ENCODE results near the gene PCSK1.
"Not testable (repeated sequence)": the region's sequence is repeated elsewhere in the genome, so short reads cannot be mapped to it uniquely, and the experiment has no call there.

The PCSK1 gene

DNA sequence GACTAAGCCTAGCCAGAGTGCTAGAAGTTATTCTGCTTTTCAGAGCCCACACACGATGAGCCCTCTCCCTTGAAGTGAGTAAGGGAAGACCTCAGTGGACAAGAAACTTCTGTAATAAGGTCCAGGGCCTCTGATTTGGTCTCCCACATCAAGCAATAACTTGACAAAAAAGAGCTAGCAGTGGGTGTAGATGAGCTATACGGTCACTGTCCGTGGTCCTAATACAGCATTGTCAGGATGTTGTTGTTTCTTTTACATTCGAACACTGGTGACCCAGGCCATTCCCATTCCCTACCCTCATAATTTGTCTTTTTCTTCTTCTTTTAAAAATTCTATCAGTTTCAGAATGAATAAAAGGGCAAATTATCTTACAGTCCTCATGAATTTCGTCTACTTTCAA lies 5.2 kb downstream of the PCSK1 start:
- no peak for DNase-seq (ENCODE audit: low read depth in 4 of 4, low spot score in 1 of 4)

DNA sequence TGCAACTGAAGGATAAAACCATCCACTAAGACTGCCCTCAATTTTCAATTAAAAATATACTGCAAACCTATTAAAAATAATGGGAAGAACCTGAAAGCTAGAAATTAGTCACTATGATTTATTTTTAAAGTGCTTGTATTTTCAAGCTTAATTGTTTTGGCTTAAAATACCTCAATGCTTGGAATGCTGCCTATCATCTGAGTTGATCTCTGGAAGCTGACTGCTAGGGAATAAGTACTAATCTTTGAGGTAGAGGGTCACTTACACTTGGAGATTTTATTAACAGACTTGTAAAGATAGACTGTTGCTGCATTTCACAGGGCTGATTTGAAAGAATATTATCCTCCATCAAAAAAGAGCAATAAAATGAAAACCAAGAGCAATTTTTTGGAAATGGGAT lies 6.2 kb downstream of the PCSK1 start:
- no peak for DNase-seq (ENCODE audit: low read depth in 4 of 4, low spot score in 1 of 4)

DNA sequence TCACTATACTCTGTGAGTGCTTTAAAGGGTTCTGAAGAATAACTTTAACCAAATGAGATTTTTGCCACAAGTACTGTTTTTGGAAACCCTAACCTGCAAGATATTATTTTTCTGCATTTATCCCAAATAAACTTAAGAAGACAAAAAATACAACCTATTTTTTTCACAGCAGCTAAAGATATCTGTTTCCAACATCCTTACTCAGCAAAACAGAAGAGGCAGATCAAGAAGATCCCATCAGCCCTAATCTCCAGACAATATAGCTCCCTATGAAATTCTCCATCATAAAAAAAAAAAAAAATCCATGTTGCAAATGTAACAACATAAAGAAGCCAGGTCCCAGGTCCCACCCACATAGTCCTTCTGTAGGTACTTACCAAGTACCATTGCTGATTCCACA lies 7.6 kb downstream of the PCSK1 start:
- no peak for DNase-seq (ENCODE audit: low read depth in 4 of 4, low spot score in 1 of 4)

DNA sequence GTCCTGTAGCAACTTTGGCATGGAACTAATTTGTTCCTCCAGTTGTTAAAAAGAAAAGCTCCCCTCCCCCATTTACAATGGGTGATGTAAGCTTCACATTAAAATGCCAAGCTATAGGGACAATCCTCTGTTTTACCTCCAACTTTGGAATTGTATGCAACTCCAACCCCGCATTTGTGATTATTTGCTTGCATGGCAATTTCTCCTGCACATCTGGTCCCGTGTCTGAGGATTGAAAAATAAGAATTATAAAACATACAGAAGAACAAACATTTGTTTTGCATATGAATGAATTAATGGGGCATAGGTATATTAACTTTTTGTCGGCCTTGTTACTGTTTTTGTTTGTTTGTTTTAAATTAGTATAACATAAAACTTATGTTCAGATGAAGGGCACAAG lies 17.2 kb downstream of the PCSK1 start:
- no peak for DNase-seq (ENCODE audit: low read depth in 4 of 4, low spot score in 1 of 4)

DNA sequence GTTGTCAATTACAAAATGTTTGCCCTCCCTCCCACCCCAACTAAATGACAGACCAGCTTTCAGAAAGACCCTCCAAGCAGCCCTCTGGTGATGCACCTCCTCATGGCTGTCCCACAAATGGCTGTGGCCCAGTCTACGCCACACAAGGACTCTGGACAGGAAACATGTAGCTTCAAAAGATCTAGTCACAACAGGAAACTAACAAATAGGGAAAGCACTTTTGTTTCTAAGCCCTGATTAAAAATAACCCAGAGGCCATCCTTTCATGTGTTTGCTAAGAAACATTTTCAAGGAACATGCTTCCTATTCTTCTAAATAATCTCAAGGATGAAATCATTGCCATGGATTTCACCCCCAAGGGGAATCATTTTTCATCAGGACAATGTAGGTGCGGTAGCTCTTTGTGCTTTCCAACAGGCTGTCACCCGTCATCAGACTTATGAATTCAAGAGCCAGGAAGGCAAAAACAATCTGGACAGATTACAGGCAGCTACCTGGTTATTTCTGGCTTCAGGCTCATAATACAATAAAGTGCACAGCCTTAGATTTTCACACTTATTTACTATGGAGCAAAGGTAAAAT lies 20.1 kb downstream of the PCSK1 start:
- DNase-seq (ENCODE audit: low read depth in 4 of 4, low spot score in 1 of 4): no peak

DNA sequence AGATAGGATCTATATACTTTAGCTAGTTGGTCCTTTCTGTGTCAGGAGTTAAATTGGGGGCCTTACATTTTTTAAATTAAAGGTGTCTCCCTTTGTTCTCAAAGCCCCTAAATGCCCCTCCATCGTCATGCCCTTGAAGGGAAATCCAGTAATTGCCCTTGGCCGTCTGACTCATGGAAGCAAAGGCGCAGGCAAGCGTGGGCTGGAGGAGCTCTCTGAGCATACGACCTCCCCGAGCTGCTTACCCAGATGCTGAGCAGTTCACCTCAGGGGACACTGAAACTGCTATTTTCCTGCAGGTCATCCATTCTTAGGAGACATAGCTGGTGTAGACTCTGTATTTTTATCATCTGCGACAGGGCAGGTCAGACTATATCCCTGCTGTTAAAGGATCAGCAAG lies 23.0 kb downstream of the PCSK1 start:
- DNase-seq (ENCODE audit: low read depth in 4 of 4, low spot score in 1 of 4): no peak

DNA sequence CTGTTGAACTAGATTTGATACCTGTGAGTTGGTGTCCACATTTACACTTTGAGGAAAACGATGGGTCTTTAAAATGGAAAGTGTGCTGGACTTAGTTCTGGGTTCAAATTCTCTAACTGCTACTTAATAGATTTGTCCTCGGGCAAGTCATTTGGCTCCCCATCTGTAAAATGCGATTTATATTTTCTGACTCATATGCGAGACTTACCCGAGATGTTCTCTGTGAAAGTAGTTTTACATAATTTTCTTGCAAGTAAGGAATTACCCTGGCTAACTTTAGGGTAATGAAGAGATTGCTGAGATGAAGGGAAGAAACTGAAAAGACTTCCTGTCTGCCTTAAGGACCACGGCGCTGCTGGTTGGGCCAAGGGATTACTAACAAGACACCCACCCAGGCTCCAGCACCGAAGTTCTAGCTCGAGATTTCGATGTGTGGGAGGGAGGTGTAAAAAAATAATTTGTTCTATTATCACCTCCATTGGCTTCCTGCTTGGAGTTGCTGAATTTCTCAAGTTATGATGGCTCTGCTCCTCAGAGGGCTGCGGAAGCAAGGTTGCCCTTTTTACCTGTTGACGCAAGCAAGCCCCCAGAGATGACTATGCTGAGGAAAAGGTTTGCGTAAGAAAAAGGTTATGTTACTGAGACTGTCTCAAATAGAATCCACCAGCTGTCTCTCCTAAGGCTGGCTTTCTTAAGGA lies 24.1 kb downstream of the PCSK1 start:
- no peak for DNase-seq (ENCODE audit: low read depth in 4 of 4, low spot score in 1 of 4)

DNA sequence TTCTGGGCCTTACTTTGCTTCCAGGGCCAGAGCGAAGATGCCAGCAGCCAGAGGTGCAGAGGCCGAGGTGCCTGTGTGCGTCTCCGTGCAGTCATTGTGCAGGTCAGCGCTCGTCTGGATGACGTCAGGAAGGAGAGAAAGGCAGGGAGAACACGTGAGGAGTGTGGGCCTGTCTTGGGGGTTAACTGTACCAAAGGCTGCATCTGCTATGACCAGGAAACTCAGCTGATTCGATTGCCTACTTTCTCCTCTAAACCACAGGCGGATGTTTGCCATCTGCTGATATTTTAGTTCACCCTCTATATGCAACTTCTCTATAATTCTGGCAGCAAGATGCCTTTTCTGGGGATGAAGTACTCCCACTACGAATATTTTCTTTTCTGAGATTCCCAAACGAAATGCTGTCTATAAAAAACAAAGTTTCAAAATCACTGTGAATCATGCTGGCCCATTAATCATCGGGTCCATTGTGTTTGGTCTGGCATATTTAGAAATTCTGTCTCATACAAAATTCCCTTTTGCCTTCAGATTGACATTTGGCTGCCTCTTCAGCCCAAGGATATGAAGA lies 24.8 kb downstream of the PCSK1 start:
- no peak for DNase-seq (ENCODE audit: low read depth in 4 of 4, low spot score in 1 of 4)

DNA sequence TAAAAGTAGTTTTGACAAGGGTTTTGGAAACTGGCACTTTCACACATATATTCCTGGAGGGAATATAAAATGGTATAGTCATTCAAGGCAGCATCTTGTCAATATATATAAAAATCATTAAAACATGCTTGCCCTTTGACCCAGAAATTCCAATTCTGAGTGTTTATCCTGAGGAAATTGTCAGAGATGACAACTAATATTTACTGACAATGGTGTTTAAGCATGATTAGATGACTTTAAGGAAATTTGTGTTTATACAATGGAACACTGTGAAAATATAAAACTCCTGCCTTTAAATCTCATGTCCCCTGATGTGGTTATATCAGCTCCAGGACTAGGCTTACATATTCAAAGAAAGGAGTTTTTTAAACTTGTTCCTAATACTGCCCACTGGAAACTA lies 25.6 kb downstream of the PCSK1 start:
- no peak for DNase-seq (ENCODE audit: low read depth in 4 of 4, low spot score in 1 of 4)

DNA sequence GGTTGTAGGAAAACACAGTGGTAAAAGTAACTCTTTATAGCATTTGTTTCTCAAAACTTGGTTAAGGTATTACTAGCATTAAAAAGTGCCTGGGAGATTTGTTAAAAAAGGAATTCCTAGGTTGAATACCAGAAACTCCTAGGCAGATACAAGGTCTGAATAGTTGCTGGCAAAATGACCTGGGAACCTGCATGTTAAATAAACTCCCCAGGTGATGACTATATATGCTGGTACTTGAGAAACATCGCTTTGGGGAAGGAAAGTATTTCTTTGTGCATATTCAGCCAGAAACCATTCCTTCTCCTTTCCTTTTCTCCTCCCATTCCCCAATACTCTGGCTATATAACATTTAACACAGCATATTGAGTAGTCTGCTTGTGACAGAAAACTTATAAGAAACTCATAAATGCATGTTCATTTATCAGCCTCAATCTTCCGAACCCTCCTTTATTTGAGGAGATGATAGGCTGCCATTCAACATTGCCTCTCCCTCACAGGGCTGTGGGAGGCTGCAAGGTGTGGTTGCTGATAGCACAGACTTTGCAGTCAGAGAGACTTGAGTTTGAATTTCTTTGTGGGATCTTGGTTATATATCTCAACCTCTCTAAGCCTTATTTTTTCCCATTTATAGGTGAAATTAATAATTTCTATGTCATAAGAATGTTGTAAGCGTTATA lies 28.7 kb downstream of the PCSK1 start:
- no peak for DNase-seq (ENCODE audit: low read depth in 4 of 4, low spot score in 1 of 4)

DNA sequence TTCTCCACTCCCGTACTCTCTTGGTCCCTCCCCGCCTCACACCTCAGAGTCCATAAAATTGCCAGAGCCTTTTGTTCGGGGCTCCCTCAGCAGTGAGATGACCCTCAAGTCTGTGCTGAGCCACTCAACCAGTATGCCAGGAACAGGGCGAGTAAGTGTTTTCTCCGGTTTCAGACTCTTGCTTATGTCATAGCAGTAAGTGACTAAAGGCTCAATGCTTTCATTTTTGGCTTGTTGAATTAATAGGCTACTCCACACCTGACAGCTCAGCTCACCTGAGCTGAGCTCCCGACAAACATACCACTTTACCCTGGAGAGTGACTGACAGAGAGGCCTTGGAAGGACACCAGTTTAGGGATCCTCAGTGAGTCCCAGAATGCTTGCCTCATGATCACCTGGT lies 30.5 kb downstream of the PCSK1 start:
- DNase-seq (ENCODE audit: low read depth in 4 of 4, low spot score in 1 of 4): no peak

DNA sequence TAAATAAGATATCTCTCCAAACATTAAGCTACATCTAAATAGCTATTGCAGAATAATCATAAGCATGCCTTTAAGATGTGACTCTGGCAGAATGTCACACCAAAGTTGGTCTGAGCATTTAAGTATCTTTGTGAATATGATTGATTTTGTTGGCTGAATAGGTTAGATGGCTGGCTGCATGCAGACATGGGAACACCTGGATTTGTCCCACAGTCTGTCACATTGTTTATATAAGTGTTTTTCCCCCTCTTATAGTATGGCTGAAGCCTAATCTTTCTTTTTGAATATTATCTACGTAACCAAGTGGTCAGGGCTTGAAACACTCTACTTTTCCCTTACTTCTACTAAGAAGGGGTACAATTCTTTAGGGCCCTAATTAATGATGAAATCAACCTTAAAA lies 36.2 kb downstream of the PCSK1 start:
- DNase-seq (ENCODE audit: low read depth in 4 of 4, low spot score in 1 of 4): no peak

DNA sequence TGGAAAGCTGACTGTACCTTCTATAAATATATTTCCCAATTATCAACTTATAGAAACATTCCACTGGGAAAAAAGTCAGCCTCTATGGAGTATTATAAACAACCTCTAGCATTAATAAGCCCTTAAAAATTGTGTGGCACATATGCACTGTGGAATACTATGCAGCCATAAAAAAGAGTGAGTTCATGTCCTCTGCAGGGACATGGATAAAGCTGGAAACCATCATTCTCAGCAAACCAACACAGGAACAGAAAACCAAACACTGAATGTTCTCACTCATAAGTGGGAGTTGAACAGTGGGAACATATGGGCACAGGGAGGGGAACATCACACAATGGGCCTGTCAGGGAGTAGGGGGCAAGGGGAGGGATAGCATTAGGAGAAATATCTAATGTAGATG lies 37.8 kb downstream of the PCSK1 start:
- not testable (repeated sequence) for DNase-seq (ENCODE audit: low read depth in 4 of 4, low spot score in 1 of 4)

DNA sequence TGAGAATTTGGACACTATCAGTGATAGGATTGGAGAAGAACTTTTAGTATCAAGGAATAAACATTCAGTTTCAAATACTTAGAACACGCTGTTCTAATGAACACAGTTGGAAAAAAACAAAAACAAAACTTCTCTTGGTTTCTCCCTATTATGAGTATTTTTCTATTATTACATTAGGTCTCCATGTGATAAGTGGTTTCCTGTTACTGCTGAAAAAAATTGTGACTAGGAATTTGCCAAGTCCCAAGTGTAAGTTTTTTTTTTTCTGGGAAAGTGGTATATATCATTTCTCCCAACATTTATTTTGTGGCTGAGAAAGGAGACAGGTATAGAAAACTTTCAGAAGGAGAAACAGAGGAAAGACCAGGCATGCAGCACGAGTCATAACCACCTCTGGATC lies 41.1 kb downstream of the PCSK1 start:
- no peak for DNase-seq (ENCODE audit: low read depth in 4 of 4, low spot score in 1 of 4)

DNA sequence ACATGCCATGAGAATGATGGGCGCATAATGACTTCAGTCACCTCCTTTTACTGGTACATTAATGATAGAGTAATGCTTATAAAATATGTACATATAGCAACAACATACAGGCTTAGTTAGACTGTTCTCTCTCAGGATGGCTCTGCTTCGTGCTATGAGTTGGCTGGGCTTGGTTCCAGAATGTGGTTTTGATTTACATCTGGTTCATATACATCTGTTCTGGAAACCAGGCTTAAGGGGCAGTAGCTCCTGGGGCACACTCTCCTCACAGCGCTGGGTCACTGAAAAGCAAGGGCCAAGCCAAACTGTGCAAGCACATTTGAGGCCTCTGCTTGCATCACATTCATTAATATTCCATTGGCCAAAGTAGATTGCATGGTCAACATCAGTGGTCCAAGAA lies 44.9 kb downstream of the PCSK1 start:
- no peak for DNase-seq (ENCODE audit: low read depth in 4 of 4, low spot score in 1 of 4)

DNA sequence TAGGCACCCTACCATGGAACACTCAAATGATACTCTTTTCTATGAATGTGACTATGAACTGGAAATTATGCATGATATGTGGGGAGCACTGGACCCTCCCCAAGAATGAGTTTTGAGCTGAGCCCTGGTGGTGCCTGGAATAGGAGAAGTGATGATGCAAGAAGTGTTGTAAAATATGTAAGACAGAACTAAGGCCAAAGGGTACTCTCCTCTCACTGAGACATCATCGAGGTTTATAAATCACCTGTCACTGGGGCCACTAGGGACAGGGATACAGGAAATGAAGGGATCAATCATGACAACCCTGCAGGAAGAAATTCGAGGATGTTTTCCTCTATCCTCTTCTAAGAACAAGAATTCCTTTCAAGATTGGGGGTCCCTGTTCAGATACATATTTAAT lies 45.4 kb downstream of the PCSK1 start:
- no peak for DNase-seq (ENCODE audit: low read depth in 4 of 4, low spot score in 1 of 4)

DNA sequence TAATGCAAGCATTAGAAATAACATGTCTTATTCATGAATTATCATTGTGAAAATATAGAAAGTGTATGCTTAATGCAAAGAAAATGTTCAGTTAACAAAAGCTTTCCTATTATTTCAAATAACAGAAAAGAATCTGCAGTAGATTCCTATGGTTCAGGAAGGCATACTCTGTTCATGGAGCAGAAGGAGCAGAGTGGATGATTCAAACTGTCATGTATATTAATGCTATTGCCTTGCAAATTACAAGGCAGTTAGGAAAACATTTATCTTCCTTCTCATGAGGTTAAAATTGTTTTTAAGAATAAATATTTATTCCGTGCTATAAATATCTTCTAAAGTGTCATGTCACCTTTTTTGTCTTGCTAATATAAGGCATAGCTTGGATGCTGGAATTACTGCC lies 47.5 kb downstream of the PCSK1 start:
- no peak for DNase-seq (ENCODE audit: low read depth in 4 of 4, low spot score in 1 of 4)

DNA sequence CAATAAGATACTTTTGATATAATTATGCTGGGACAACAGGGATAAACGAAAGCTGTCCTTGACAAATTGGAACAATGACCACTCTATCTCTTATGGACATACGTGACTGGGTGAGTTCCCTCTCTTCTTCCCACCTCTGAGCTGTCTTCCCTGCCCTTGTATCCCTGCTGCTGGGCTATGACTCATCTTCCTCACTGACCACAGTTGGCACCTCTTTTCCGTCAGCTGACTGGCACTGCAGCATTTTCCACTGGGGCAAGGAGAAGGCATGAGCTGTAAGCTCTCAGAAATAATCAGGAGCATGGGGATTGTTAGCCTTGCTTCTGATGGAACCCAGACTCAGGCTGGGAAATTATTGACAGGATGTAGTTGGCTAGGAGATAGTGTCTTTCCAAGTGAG lies 48.7 kb downstream of the PCSK1 start:
- no peak for DNase-seq (ENCODE audit: low read depth in 4 of 4, low spot score in 1 of 4)

DNA sequence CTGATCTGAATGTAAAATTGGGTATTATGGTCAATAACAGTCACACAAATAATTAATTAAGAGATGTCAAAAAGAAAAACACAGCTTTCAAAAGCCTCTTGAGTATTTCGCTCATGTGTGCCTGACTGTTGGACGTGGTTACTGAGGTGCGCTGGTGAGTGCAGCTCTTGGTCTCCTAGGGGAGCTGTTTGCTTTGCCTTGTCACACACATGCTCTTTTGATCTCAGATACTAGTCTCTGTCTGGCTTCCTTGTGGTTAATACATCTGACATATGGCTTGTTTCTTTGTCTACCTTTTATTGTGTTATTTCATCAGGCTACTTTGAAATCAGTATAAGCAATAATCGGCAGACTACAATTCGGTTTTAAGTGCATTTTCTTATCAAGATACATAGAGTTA lies 51.5 kb downstream of the PCSK1 start:
- no peak for DNase-seq (ENCODE audit: low read depth in 4 of 4, low spot score in 1 of 4)

DNA sequence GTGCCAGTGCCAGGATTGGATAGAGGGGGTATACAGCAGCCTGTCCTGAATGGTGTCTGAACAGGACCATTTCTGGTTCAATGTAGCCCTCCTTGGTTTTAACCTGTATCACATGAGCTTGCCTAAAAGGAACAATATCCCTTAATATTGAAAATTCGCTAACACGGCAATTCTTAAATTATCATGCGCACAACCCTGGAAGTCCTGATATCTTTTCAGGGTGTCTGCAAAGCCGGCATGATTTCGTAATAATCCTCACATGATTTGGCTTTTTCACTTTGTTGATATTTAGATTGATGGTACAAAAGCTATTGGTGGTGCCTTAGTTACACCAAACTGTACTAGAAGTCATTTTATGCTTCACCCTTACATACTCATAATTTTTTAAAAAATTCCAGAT lies 53.2 kb downstream of the PCSK1 start:
- no peak for DNase-seq (ENCODE audit: low read depth in 4 of 4, low spot score in 1 of 4)

DNA sequence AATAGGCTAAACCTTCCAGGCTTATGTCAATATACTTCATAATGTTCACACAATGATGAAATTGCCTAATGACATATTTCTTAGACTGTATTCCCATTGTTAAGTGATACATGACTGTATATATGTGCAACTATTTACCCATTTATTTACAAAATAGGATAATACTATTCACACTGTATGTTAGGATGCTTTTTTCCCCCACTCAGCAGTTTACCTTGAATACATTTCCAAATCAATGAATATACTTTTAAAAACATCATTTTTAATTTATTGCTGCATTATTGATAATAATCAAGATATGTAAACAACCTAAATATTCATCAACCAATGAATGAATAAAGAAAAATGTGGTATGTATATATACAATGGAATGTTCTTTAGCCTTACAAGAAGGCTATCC lies 55.5 kb downstream of the PCSK1 start:
- no peak for DNase-seq (ENCODE audit: low read depth in 4 of 4, low spot score in 1 of 4)

DNA sequence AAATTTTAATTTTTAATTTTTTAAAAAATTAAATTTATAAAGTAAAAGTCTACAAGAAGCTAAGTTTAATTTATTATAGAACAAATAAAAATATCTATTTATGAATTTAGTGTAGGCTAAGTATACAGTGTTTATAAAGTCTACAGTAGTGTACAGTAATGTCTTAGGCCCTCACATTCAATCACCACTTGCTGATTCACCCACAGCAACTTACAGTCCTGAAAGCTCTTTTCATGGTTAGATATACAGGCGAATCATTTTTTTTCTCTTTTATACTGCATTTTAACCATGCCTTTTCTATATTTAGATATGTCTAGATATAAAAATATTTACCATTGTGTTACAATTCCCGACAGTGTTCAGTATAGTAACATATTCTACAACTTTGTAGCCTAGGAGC lies 55.9 kb downstream of the PCSK1 start:
- no peak for DNase-seq (ENCODE audit: low read depth in 4 of 4, low spot score in 1 of 4)

DNA sequence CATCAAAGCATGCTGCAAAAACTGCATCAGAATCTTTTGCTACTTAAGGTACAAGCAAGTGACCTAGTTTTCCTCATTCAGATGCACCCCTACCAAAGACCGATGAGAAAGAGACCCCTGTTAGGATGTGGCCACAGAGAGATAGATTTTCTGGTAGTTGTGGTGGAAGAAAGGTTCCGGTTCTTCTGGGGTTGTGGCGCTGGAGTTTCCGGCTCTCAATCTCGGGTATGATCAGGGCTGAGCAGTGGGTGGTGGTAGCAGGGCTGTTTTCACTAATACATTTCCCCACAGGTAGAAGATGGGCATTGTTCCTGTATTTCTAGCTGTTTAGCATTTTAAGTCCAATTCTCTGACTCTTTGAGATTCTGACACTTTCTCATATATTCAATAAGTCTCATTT lies 58.4 kb downstream of the PCSK1 start:
- DNase-seq (ENCODE audit: low read depth in 4 of 4, low spot score in 1 of 4): no peak
